Middle frontal gyrus (tissue), 1 donor: Measurements from ENCODE around the gene MMP25.
"Not testable (repeated sequence)": the region's sequence is repeated elsewhere in the genome, so short reads cannot be mapped to it uniquely, and the experiment has no call there.

Source experiments
- DNase-seq: peaks from one replicate; pipeline ENCODE4 v3.0.0-alpha.2; 2015; ENCODE audit warnings: low spot score; ENCODE audit errors: extremely low spot score

The MMP25 gene

GRCh38 chr16:3072148-3072547 is 25.8 kb downstream of the MMP25 start:
- DNase-seq: not testable (repeated sequence)

GRCh38 chr16:3072576-3073263 is 26.4 kb downstream of the MMP25 start:
- not testable (repeated sequence) for DNase-seq

GRCh38 chr16:3073448-3073847 is 27.1 kb downstream of the MMP25 start:
- no peak for DNase-seq

GRCh38 chr16:3074860-3075522 is 28.6 kb downstream of the MMP25 start:
- no peak for DNase-seq

- no peak for DNase-seq
Observed at GRCh38 chr16:3075523-3075915, 29.2 kb downstream of the MMP25 start.

GRCh38 chr16:3075946-3076345 is 29.6 kb downstream of the MMP25 start:
- not testable (repeated sequence) for DNase-seq

- no peak for DNase-seq
Observed at GRCh38 chr16:3076577-3076976, 30.2 kb downstream of the MMP25 start.

- DNase-seq: no peak
Observed at GRCh38 chr16:3080024-3080423, 33.7 kb downstream of the MMP25 start.

GRCh38 chr16:3081957-3082356 is 35.6 kb downstream of the MMP25 start:
- DNase-seq: not testable (repeated sequence)

- not testable (repeated sequence) for DNase-seq
Observed at GRCh38 chr16:3083408-3083807, 37.0 kb downstream of the MMP25 start.

- no peak for DNase-seq
Observed at GRCh38 chr16:3084491-3084890, 38.1 kb downstream of the MMP25 start.

GRCh38 chr16:3084969-3085670 is 38.8 kb downstream of the MMP25 start:
- DNase-seq: no peak

GRCh38 chr16:3085868-3086595 is 39.7 kb downstream of the MMP25 start:
- DNase-seq: no peak

- DNase-seq: no peak
Observed at GRCh38 chr16:3086596-3087242, 40.4 kb downstream of the MMP25 start.

GRCh38 chr16:3087243-3088235 is 41.2 kb downstream of the MMP25 start:
- no peak for DNase-seq

- no peak for DNase-seq
Observed at GRCh38 chr16:3088450-3088849, 42.1 kb downstream of the MMP25 start.

GRCh38 chr16:3088925-3089716 is 42.8 kb downstream of the MMP25 start:
- DNase-seq: no peak

- DNase-seq: no peak
Observed at GRCh38 chr16:3089717-3090592, 43.6 kb downstream of the MMP25 start.
